NCI-H128 (cell line): ENCODE measurements around the gene MYOD1.

Experiments
- DNase-seq: peaks from one replicate; lab custom pipeline; 2025; ENCODE audit not compliant: unreplicated experiment; lab: John Stamatoyannopoulos, UW

Gene MYOD1

DNA sequence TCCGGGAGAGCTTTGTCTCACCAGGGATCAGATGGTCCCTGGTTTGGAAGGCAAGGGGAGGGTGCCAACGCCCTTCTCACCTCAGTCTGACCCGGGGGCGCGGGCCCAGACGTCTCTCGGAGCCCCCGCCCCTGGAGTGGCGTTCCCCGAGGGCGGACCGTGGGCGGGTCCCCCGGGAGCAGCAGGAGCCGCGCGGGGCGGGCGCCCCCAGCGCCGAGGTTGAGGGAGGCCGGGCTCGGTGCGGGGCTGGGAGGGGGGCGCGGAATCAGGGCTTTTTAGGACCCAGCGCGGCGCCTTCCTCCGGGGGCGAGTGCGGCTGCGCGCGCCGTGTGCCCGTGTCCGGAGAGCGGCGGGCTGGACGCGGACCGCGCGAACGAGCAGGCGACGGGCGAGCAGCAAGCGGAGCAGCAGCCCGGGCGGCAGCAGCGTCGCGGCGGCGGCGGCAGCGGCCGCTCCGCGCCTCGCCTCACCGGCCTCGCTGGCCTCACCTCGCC is 15.1 kb downstream of the MYOD1 start, which contains the start of gene KCNC1:
KCNC1 (plus strand) TSS at position 364 of the 494 bp plus-strand sequence. CDS start 1,222 bp downstream, outside the sequence.
- peak; percentile 48 for DNase-seq

DNA sequence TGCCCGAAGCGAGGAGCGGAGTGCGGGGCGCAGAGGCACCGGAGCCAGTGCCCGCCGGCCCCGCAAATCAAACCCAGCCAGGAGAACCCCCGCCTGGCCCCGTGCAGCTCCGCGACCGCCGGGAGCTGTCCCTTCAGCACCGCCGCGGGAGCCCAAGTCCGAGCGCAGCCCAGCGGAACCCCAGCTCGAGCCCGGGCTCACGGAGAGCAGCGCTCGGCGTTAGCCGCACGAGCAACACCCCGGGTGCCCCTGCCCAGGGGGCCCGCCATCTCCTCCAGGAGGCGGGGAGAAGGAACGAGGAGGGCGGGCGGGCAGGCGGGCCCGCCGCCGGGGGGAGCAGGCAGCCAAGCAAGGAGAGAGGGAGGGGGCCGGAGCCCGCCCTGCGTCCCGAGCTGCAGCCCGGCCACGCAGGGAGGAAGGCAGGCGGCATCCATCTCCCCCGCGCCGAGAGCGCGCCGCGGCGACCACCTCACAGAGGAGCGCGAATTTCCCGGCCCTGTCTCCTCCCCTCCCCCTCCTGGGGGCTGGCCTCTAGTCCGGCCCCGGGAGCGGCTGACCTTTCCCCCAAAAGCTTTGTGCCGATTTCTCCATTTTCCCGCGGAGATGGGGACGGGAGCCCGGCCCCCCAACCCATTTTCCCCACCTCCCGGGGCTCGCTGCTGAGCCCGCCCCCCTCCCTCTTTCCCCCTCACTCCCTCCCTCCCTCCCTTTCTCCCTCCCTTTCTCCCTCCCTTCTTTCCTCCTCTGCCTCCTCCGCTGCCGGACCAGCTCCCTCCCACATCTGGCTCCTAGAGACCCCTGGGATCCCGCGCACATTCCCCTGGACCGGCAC is 15.8 kb downstream of the MYOD1 start:
- no peak for DNase-seq

DNA sequence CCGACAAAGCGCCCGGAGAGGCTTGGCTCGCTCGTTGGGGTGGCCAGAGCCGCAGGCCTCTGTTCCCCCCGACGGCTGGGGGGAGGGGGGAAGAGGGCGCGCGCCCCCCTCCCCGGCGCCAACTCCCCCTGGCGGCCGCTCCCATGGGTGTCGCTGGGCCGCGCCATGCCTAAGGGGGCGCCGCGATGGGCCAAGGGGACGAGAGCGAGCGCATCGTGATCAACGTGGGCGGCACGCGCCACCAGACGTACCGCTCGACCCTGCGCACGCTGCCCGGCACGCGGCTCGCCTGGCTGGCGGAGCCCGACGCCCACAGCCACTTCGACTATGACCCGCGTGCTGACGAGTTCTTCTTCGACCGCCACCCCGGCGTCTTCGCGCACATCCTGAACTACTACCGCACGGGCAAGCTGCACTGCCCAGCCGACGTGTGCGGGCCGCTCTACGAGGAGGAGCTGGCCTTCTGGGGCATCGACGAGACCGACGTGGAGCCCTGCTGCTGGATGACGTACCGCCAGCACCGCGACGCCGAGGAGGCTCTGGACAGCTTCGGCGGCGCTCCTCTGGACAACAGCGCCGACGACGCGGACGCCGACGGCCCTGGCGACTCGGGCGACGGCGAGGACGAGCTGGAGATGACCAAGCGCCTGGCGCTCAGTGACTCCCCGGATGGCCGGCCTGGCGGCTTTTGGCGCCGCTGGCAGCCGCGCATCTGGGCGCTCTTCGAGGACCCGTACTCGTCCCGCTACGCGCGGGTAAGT is 16.6 kb downstream of the MYOD1 start:
- DNase-seq: no peak

DNA sequence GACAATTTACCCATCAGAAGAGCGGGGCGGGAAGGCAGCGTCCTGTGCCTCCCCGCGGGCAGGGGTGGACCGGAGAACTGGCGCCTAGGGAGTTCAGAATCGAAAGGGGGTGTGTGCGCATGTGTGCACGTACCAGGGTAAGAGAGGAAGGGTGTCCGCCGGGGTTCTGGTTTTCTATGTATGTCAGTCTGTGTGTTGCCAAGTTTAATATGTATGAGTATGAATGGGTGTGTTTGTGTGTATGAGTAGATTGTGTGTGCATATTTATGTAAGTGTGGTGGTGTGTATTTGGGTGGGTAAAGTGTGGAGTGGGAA is 17.2 kb downstream of the MYOD1 start:
- no peak for DNase-seq

DNA sequence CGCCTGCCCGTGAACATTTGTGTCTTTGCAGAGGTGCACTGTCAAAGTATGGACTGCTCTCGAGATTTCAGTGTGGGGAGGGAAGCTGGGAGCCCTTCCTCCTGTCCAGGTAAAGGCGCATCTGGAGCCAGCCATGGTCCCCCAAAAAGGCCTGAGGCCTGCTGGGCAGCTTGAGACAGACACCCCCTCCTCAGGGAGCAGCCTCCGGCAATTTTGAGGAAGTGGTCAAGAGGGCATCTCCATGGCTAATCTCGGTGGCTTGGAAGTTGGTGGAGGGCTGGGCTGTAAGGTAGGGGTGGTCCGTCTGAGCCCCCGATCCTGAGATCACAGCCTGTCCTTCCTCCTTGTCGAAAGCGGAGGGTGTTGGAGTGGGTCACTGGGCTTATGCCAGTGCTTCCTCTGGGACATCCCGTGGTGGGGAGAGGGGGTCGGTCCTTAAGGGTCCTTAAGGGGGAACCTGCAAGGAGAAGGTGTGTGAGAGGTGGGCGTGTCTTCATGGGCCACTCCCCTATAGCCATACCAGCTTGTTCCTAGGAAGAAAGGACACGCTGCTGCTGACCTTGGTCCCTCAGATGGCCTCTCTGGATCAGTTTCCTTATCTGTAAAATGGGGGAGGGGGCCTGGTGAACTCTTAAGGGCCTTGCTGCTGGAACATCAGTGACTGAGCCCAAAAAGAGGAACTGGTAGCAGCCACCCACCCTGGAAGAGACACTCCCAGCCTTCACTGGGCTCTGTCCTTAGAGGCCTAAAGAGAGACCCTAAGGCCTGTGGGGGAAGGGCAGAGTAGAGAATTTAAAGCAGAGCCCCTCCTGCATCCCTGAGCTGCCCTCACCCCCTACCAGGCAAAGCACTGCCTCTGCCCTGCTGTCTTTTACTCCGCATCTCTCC is 17.8 kb downstream of the MYOD1 start:
- no peak for DNase-seq

DNA sequence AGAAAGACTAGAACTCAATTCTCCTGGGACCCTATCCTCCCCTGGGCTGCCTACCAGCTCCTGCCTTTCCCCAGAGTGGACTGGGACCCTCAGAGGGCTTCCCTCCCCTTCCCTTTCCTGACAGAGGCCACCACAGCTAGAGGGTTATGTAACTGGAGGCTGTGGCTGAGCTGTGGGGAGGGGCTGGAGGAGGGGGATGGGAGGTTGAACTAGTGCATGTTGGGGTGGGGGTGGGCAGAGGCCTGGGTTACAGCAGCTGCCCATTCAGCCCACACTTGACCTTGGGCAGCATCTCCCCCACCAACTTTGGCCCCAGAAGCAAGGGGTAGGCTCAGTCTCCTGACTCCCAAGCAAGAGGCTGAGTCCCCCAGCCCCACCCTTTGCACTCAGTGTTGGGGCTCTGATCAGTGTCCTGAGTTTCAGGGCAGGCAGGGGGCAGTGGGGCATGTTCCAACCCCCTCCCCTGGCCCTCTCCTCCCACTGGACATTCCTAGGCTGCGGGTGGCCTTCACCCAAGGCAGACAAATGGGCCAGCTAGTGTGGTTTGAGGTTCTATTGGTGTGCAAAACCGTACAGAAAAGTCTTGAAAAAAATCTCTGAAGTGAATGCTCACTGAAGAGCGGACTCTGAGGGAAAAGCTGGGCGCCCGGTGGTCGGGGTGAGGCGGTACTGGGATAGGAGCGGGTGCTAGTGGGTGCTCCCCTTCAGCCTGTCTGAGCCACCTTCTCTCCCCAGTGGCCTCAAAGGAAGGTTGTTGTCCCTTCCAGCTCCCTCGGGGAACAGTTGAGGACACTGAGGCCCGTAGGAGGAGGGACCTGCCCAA is 19.0 kb downstream of the MYOD1 start:
- DNase-seq: no peak

DNA sequence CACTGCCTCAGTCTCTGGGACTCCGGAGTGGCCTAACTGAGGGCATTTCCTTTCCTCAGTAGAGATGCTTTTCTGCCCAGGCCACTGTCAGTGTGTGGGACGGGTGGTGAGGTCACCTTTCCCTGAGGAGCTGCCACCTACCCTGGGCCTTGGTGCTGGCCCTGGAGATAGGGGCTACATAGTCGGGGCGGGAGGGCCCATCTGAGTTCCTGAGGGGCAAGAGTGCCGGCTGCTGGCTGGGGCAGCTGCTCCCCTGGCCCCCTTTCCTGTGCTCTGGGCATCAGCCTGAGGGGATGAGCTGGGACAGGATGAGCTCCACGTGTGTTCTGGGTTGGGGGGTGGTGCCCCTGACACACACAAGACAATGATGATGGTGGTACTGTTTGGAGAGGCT is 20.6 kb downstream of the MYOD1 start:
- no peak for DNase-seq

DNA sequence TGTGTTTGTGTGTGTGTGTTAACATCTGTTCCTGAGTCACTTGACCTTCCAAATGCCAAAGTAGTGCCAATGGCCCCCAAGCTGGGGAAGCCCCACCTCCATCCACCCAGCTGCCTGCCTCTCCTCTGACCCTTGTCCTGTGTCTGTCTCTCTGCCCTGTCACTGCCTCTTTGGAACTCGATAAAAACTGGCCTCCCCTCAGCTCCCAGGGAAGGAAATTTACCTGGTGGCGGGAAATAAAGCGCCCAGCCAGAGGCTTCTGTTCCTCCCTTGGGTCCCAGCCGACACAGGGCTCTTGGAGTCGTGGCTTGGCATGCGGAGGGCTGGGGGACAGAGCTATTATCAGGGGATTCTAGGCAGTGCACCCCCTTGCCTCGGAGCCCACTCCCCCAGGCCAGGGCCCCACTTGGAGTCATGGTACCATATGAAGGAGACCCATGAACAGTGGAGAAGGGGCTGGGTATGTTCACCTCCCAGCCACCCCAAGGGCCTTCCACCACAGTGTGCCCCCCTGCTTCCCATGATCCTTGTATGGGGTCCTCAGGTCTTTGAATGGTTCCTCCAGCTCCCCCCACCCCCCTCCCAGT is 21.4 kb downstream of the MYOD1 start:
- DNase-seq: no peak

DNA sequence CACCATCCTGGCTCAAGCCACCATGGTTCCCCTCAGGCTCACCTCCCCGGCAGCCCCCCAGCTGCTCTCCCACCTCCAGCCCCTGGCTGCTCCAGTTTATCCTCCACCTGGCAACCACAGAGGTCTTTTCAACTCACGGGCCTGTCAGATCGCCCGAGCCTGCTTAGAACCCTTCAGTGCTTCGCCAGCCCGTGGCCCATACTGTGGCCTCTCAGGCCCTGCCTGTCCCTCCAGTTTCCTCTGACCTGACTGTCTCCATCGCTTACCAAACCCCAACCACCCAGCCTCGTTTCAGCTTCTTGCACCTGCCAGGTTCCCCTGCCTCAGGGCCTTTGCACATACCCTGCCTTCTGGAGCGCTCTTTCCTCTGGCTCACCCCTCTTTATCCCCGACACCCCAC is 22.1 kb downstream of the MYOD1 start:
- no peak for DNase-seq

DNA sequence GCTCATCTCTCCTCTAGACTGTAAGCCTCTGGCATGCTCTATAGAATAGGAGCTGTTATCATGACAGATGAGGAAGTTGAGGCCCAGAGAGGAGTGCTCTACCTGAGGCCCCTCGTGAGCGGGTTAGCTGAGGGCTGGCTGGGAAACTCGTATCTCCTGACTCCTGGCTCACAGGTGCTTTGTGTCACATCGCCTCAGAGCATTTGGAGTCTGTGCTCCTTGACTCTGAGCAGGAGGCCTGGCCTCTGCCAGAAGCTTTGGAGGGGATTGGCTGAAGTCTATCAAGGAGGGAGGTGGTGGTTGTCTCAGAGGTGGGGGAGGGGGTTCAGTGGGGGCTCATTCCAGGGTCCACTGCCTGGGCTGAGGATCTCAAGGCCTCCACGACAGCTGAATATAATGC is 22.6 kb downstream of the MYOD1 start:
- no peak for DNase-seq

DNA sequence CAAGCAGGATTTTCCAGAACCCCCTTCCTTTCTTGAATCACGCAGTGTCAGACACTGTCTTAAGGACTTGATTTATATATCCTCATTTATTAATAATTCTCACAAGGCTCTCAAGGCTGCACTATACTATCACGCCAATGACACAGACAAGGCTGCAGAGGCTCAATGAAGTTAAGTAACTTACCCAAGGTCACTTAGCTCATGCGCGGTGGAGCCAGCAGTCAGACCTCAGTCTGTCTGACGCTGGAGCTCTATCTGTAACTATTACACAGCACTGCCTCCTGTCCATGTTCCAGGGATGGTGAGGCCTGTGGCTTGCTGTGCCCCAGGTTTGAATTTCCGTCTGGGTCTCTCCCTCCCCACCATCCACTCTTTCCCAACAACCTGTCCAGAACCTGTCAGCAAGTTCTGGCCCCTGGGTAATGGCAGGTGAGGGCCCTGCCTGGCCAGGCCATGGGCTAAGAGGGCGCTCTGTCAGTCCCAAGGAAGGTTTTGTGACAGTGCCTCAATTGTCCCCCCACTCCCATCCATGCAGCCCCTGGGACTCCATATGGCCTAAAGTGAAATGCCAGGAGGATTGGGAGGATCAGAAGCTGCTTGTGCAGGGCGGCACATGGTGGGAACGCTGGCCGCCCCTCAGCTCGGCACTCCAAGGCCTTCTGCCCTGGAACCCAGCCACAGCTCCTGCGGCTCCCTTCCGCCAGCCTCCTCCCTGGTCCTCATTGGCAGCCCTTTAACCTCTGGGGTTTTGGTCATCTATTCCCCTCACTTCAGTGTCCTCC is 23.8 kb downstream of the MYOD1 start:
- DNase-seq: no peak

DNA sequence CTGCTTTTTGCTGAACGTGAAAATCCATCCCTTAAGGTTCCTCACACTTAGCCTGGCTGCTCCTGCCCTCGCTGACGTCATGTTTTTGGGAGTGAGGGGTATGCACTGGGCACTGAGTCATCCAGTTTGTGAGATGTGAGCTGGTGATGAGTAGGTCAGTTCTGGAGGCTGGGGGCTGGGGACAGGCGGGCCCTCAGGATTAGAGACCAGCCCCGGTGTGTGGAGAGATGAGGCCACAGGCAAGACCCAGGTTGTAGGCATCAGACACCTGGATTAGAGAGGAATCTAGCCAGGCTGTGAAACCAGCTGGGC is 24.4 kb downstream of the MYOD1 start:
- no peak for DNase-seq

DNA sequence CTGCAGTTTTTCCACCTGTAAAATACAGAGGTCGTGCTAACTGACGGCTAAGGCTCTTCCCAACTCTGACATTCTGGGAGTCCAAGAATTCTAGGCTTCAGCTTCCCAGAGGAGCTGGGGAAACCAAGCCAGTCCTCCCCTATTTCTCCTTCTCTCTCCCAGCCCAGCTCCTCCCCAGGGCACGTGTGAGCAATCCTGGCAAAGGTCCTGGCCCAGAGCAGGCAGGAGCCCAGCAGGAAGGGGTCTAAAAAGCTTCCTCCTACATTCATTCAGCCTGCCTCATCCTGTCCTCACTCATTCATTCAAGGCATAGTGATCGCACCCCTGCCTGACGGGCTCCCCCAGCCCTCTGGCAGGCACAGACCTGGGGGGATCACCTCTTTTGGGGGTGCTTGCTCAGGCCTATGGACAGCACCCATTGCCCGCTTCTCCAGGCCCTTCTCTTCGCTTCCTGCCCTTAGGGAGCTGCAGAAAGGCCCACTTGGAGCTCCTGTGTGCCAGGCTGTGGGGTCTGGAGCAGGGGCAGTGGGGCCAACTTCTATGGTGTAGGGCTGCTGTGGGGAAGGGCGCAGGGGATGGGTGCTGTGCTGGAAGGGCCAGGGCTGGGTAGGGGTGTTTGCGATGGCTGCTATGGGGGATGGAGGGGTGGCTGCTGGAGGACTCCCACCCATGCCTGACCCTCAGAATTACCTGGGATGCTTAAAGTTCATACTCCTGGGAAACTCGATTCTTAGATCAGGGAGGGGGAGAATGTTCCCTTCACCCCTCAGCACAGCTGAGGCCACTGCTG is 25.0 kb downstream of the MYOD1 start:
- no peak for DNase-seq

DNA sequence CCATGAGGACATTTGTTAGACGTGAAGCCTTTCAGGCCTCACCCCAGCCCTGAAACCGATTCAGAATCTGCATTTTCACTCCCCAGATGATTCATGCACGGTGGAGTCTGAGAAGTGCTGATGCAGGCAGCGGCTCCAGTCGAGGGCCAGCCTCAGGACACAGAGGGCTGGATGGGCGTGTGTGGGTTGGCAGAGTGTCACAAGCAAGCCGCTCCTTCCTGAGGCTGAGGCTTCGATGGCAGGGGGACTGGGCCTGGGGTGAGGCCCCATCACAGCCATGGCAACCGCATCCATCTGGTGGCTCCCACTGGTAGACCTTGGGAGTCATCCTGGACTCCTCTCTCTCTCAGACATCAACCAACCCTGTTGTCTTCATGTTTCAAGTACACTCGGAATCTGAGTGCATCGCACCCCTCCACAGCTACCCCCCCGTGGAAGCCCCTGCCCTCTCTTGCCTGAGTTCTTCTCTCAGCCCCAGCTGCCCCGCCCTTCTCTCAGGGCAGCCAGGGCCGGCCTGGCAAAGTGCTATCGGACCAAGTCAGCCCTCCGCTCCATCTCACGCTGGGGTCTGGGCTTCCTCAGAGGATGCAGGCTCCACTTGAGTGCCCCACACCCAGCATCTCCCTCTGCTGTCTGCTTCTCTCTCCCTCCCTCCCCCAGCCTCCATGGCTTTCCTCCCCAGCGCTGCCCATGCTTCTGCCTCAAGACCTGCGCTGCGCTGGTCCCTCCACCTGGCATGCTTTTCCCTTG is 25.8 kb downstream of the MYOD1 start:
- no peak for DNase-seq

DNA sequence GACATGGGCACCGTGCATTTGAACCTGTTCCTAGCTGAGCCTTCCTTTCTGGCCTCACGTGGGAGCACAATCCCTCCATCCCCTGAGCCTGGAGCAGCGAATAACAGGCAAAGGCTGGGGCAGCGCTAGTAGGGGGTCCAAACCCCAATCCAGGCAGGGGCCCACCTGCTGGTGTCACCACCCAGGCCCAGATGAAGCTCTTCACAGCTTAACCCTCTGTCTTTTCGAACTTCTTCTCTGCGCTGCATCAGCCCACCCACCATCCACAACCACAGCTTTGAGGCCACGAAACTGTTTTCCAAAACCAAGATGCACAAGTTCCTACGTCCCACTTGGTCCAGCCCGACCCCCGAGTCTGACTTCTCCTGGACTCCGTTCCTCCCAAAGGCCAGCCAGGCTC is 26.7 kb downstream of the MYOD1 start:
- DNase-seq: no peak

DNA sequence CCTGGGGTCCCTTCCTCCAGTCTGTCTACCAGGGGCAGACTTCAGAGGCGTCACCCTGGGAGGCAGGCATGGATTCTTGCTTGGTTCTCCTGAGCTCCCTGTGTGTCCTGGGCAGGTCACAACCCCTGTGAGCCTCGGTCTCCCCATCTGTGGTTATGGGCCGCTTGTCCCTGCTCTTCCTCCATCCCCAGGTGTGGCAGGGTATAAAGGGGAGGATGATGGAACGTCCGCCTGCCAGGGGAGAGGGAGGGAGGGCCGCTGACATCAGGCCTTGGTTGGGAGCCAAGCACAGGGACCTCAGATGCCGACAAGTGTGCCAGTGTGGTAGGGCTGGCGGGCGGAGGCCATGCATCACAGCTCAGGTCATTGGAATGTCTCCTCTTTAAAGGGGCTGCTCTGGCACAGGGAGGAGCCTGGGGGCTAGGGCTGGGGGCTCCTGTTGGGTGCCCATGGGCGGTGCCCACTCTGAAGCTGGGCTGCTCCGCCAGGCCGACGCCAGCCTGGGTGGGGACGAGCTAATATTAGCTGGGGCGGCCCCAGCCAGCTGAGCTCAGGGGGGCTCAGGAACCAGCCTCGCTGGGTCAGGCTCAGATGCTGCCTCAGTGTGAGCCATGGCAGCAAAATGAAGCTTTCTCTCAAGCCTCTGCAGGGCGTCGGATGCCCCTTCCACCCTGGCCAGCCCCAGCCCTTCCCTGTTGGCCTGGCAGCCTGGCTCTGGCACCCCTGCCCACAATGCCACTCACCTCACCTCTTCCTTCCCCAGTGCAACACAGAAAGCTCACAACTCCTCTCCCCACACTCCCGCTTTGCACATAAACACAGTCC is 28.0 kb downstream of the MYOD1 start:
- no peak for DNase-seq

DNA sequence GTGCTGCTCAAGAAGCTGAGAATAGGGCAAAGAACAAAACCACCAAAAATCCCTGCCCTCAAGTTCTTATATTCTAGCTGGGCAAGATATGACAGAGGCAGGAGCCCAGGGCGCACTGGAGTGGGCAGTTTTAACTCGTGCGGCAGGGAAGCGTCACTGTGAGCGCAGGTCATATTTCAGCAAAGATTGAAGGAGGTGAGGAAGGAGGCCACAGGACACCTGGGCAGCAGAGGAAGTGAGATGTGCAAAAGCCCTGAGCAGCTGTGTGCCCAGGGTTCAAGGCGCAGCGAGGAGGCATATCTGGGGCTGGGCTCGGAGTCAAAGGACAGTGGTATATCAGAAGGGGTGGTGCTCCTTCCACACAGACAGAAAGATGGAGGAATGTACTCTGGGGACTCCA is 28.7 kb downstream of the MYOD1 start:
- no peak for DNase-seq
